ENCODE results near the gene STUB1. TPM values are rescaled to one million over a fixed set of nuclear protein-coding genes. Genes with fewer than 3 reads are reported as not detected.

Gene STUB1
- total RNA-seq, 1 experiment from 2014 or later = 111 TPM

GRCh38 chr16:685967-686366 lies 5.8 kb downstream of the STUB1 start:
- Histone ChIP-seq H3K36me3 (ENCODE audit: control insufficient read depth in 1 of 2, insufficient read depth in 2 of 2, low read length in 2 of 2) (peaks cover 0 to 33% of the 10 kb centered on the region in 2 experiments; a peak in 2 of 4 replicates), H3K9me2 (ENCODE audit: insufficient read depth) (no peaks in the 10 kb centered on the region), H3K27me3 (ENCODE audit: insufficient read depth, low read length) (no peaks in the 10 kb centered on the region), H3K4me2 (ENCODE audit: low read length) (peak overlapping the region; percentile 97), H3K27ac (ENCODE audit: low read depth, low read length) (peak overlapping the region; percentile 0; the same call in 1 of the 2 replicates), H3K9me3 (ENCODE audit: control insufficient read depth in 1 of 2, insufficient read depth in 1 of 2, low read depth in 1 of 2, low read length in 2 of 2) (no peaks in the 10 kb centered on the region), H2AFZ (ENCODE audit: low read depth, low read length, poor library complexity, severe bottlenecking) (no peak overlapping the region), H3K4me1 (ENCODE audit: control insufficient read depth in 1 of 2, insufficient read depth in 2 of 2, low read length in 2 of 2) (peaks cover 21 to 63% of the 10 kb centered on the region in 2 experiments), H3K4me3 (replicated peaks in 1 of 2; ENCODE audit: low read depth in 1 of 2, low read length in 2 of 2) (no peak overlapping the region), H3K79me2 (ENCODE audit: insufficient read depth, low read length) (peaks cover 49% of the 10 kb centered on the region), H3K9ac (ENCODE audit: low read length) (no peak overlapping the region), H4K20me1 (ENCODE audit: insufficient read depth) (no peaks in the 10 kb centered on the region)
- ChIA-PET RAD21 (ENCODE audit: low non-redundant PET in 1 of 2, low total read pairs in 2 of 2, uncharacterized antibody in 2 of 2, unreplicated experiment in 2 of 2) (no interaction called here), CTCF (interaction anchor here (1.4 kb wide), 1 partner anchor 10 kb away, joined by 6 read pairs; no protein-coding TSS in a partner anchor), POLR2A (no interaction called here)
- TF ChIP-seq ELF1 (IDR thresholded peaks at IDR 0.05; ENCODE audit: borderline replicate concordance, low read depth) = no peak
- no peak for TF ChIP-seq FOSL1 (IDR thresholded peaks at IDR 0.05; ENCODE audit: low read depth)
- no peak for TF ChIP-seq RAD21 (IDR thresholded peaks at IDR 0.05; ENCODE audit: low read depth)
- peak; percentile 32; the same call in 1 of the 2 replicates for TF ChIP-seq POLR2AphosphoS5 (IDR thresholded peaks at IDR 0.05; ENCODE audit: low read depth, low read length)
- TF ChIP-seq, protein P1, sequence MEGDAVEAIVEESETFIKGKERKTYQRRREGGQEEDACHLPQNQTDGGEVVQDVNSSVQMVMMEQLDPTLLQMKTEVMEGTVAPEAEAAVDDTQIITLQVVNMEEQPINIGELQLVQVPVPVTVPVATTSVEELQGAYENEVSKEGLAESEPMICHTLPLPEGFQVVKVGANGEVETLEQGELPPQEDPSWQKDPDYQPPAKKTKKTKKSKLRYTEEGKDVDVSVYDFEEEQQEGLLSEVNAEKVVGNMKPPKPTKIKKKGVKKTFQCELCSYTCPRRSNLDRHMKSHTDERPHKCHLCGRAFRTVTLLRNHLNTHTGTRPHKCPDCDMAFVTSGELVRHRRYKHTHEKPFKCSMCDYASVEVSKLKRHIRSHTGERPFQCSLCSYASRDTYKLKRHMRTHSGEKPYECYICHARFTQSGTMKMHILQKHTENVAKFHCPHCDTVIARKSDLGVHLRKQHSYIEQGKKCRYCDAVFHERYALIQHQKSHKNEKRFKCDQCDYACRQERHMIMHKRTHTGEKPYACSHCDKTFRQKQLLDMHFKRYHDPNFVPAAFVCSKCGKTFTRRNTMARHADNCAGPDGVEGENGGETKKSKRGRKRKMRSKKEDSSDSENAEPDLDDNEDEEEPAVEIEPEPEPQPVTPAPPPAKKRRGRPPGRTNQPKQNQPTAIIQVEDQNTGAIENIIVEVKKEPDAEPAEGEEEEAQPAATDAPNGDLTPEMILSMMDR (IDR thresholded peaks at IDR 0.05 in 2 of 3, conservative IDR thresholded peaks at IDR 0.05 in 1 of 3; ENCODE audit: borderline replicate concordance in 1 of 3, insufficient read depth in 1 of 3, low read depth in 2 of 3, low read length in 2 of 3) = peak in 2 of 3 experiments; percentile 69 to 88; a peak in 4 of 6 replicates
- TF ChIP-seq EGR1 (IDR thresholded peaks at IDR 0.05; ENCODE audit: low read depth) = no peak
- TF ChIP-seq CBX3 (IDR thresholded peaks at IDR 0.05; ENCODE audit: low read depth) = no peak
- TF ChIP-seq SP1 (IDR thresholded peaks at IDR 0.05; ENCODE audit: low read depth) = no peak
- no peak for TF ChIP-seq YY1 (IDR thresholded peaks at IDR 0.05; ENCODE audit: extremely low read depth, insufficient replicate concordance, low read depth, low read length)
- TF ChIP-seq EZH2 (IDR thresholded peaks at IDR 0.05) = no peak
- no TSS peak for BruUV-seq (replicated peaks)
- ATAC-seq (peak; percentile 16; the same call in 1 of the 2 replicates), DNase-seq (ENCODE audit: low read depth, low spot score) (no peak)
- intact Hi-C loops (cut with micrococcal nuclease) = no loop called here
